CD4-positive, alpha-beta memory T cell (primary cell): ENCODE data around the gene EPN1. TPM values are rescaled to one million over a fixed set of nuclear protein-coding genes. Genes with fewer than 3 reads are reported as not detected.

Experiments
- CTCF ChIA-PET: fragments of 350-600 bp; sonication (Branson Sonifier 250); formaldehyde crosslinking; loops from one replicate; lab custom pipeline; 2021; ENCODE audit warnings: inconsistent platforms; ENCODE audit not compliant: partially characterized antibody; lab: Charles Lee
- POLR2A ChIA-PET: fragments of 350-600 bp; sonication (Branson Sonifier 250); formaldehyde crosslinking; loops from one replicate; lab custom pipeline; 2021; ENCODE audit not compliant: partially characterized antibody; lab: Charles Lee
- DNase-seq, 5 donors: peaks; one replicate each; pipeline versions ENCODE4 v3.0.0 to v3.0.0-alpha.2; 2020 to 2022; ENCODE audit warnings: mixed read lengths in 1 of 5
- H3K27ac ChIP-seq: one replicate; pipeline ENCODE4 v1.7.0; 2013; ENCODE audit warnings: low read depth, low read length
- H3K27me3 ChIP-seq: 2 replicates; pipeline ENCODE4 v1.7.0; 2013; ENCODE audit warnings: mild to moderate bottlenecking, low read length, moderate library complexity; ENCODE audit not compliant: insufficient read depth
- H3K36me3 ChIP-seq: 2 replicates; pipeline ENCODE4 v1.7.0; 2013; ENCODE audit warnings: mild to moderate bottlenecking, low read length, moderate library complexity; ENCODE audit not compliant: insufficient read depth
- H3K4me1 ChIP-seq: 2 replicates; pipeline ENCODE4 v1.7.0; 2013; ENCODE audit warnings: mild to moderate bottlenecking, low read length, moderate library complexity; ENCODE audit not compliant: insufficient read depth
- H3K4me3 ChIP-seq, 2 donors: one replicate each; pipeline ENCODE4 v1.7.0; 2013; ENCODE audit warnings: low read length in 2 of 2, mild to moderate bottlenecking in 1 of 2
- H3K9me3 ChIP-seq, 2 donors: one replicate each; pipeline ENCODE4 v1.7.0; 2013; ENCODE audit warnings: low read length in 2 of 2, control low read depth in 1 of 2; ENCODE audit not compliant: control insufficient read depth in 1 of 2
- H3K27ac Mint-ChIP-seq, 7 donors: one replicate each; pipeline ENCODE4 v1.8.0; 2020 to 2021; ENCODE audit warnings: mixed read lengths in 7 of 7, mild to moderate bottlenecking in 6 of 7, inconsistent platforms in 3 of 7, moderate library complexity in 3 of 7
- H3K27me3 Mint-ChIP-seq, 2 donors: one replicate each; pipeline ENCODE4 v1.8.0; 2020 to 2021; ENCODE audit warnings: mixed read lengths in 2 of 2
- H3K36me3 Mint-ChIP-seq, 2 donors: one replicate each; pipeline ENCODE4 v1.8.0; 2020 to 2021; ENCODE audit warnings: mixed read lengths in 2 of 2, inconsistent platforms in 1 of 2, mild to moderate bottlenecking in 1 of 2
- H3K4me1 Mint-ChIP-seq, 4 donors: one replicate each; pipeline ENCODE4 v1.8.0; 2020 to 2021; ENCODE audit warnings: mixed read lengths in 4 of 4, mild to moderate bottlenecking in 1 of 4
- H3K4me3 Mint-ChIP-seq, 8 donors: one replicate each; pipeline ENCODE4 v1.8.0; 2020 to 2021; ENCODE audit warnings: mixed read lengths in 8 of 8, mild to moderate bottlenecking in 7 of 8, moderate library complexity in 6 of 8, inconsistent platforms in 3 of 8
- H3K9me3 Mint-ChIP-seq, 8 donors: one replicate each; pipeline ENCODE4 v1.8.0; 2020 to 2021; ENCODE audit warnings: mixed read lengths in 8 of 8, mild to moderate bottlenecking in 5 of 8, inconsistent platforms in 3 of 8, moderate library complexity in 1 of 8
- intact Hi-C: fragments of 100-400 bp; cut with micrococcal nuclease; formaldehyde crosslinking; loops from one replicate; pipeline ENCODE4 v1.15.1; 2023
- polyA plus RNA-seq, 2 donors: library from polyadenylated mRNA; unstranded; fragments of 300-500 nt; fragmentation: Illumina TruSeq; gene quantifications; one replicate each; pipeline ENCODE4 v1.2.3, GENCODE V29; 2021
- total RNA-seq, 2 experiments: library from RNA; stranded (reverse); gene quantifications; one replicate each; pipeline ENCODE4 v1.2.3, GENCODE V29; 2021

Gene EPN1
- total and polyA plus RNA-seq, 4 experiments from 2014 or later, result 3.9 to 56.9 (median 34.7) TPM

- intact Hi-C loops, result no loop called here
- peak overlapping the region in 2 of 7 donors; percentile 55 to 74 for H3K27ac Mint-ChIP-seq
- no peak for DNase-seq
Measured at GRCh38 chr19:55686311-55687050, 11.5 kb downstream of the EPN1 start.

GRCh38 chr19:55687281-55688201 is 12.5 kb downstream of the EPN1 start:
- ChIA-PET CTCF (no interaction called here), POLR2A (no interaction called here)
- H3K4me1 Mint-ChIP-seq, result peaks cover 0 to 20% (median 3%) of the 10 kb centered on the region in 4 donors
- H3K27me3 Mint-ChIP-seq, result no peaks in the 10 kb centered on the region
- Histone ChIP-seq H3K27ac (no peak overlapping the region), H3K9me3 (no peaks in the 10 kb centered on the region), H3K4me3 (no peak overlapping the region), H3K36me3 (peaks cover 53% of the 10 kb centered on the region), H3K4me1 (no peaks in the 10 kb centered on the region), H3K27me3 (no peaks in the 10 kb centered on the region)
- DNase-seq, result no peak
- H3K27ac Mint-ChIP-seq, result peak overlapping the region in 3 of 7 donors; percentile 31 to 70 (median 56)
- no peak overlapping the region for H3K4me3 Mint-ChIP-seq
- intact Hi-C loops, result no loop called here
- peaks cover 3 to 55% of the 10 kb centered on the region in 2 donors for H3K36me3 Mint-ChIP-seq
- H3K9me3 Mint-ChIP-seq, result no peaks in the 10 kb centered on the region

More at GRCh38 chr19:55686311-55687050, 11.5 kb downstream of the EPN1 start:
- H3K27ac ChIP-seq, result no peak overlapping the region
- H3K9me3 ChIP-seq, result no peaks in the 10 kb centered on the region
- POLR2A ChIA-PET, result no interaction called here
- no peaks in the 10 kb centered on the region for H3K9me3 Mint-ChIP-seq
- H3K4me3 ChIP-seq, result no peak overlapping the region
- H3K27me3 ChIP-seq, result no peaks in the 10 kb centered on the region
- no peaks in the 10 kb centered on the region for H3K27me3 Mint-ChIP-seq
- H3K36me3 Mint-ChIP-seq, result peaks cover 3 to 56% of the 10 kb centered on the region in 2 donors
- no peak overlapping the region for H3K4me3 Mint-ChIP-seq
- no peaks in the 10 kb centered on the region for H3K4me1 ChIP-seq
- CTCF ChIA-PET, result no interaction called here
- peaks cover 60% of the 10 kb centered on the region for H3K36me3 ChIP-seq
- H3K4me1 Mint-ChIP-seq, result peaks cover 0 to 20% (median 4%) of the 10 kb centered on the region in 4 donors

GRCh38 chr19:55688422-55689218 is 13.6 kb downstream of the EPN1 start:
- H3K36me3 Mint-ChIP-seq, result peaks cover 7 to 58% of the 10 kb centered on the region in 2 donors
- H3K27me3 Mint-ChIP-seq, result no peaks in the 10 kb centered on the region
- H3K9me3 Mint-ChIP-seq, result no peaks in the 10 kb centered on the region
- intact Hi-C loops, result no loop called here
- no peak for DNase-seq
- Histone ChIP-seq H3K4me3 (no peak overlapping the region), H3K27ac (no peak overlapping the region), H3K4me1 (no peaks in the 10 kb centered on the region), H3K36me3 (peaks cover 58% of the 10 kb centered on the region), H3K9me3 (no peaks in the 10 kb centered on the region), H3K27me3 (no peaks in the 10 kb centered on the region)
- ChIA-PET POLR2A (no interaction called here), CTCF (no interaction called here)
- H3K4me1 Mint-ChIP-seq, result peaks cover 0 to 16% (median 1%) of the 10 kb centered on the region in 4 donors
- H3K4me3 Mint-ChIP-seq, result no peak overlapping the region
- peak overlapping the region in 1 of 7 donors; percentile 25 for H3K27ac Mint-ChIP-seq

- intact Hi-C loops, result no loop called here
- Mint-ChIP-seq H3K4me3 (no peak overlapping the region), H3K9me3 (no peaks in the 10 kb centered on the region), H3K36me3 (peaks cover 6 to 54% of the 10 kb centered on the region in 2 donors), H3K27ac (no peak overlapping the region), H3K4me1 (peaks cover 0 to 12% (median under 1%) of the 10 kb centered on the region in 4 donors), H3K27me3 (no peaks in the 10 kb centered on the region)
- H3K36me3 ChIP-seq, result peaks cover 56% of the 10 kb centered on the region
- ChIA-PET CTCF (no interaction called here), POLR2A (no interaction called here)
- H3K9me3 ChIP-seq, result no peaks in the 10 kb centered on the region
- no peak overlapping the region for H3K27ac ChIP-seq
- no peak overlapping the region for H3K4me3 ChIP-seq
- no peaks in the 10 kb centered on the region for H3K27me3 ChIP-seq
- DNase-seq, result no peak
- H3K4me1 ChIP-seq, result no peaks in the 10 kb centered on the region
Measured at GRCh38 chr19:55689411-55690108, 14.5 kb downstream of the EPN1 start.

- H3K27ac Mint-ChIP-seq, result no peak overlapping the region
- H3K4me3 Mint-ChIP-seq, result no peak overlapping the region
- Histone ChIP-seq H3K27me3 (no peaks in the 10 kb centered on the region), H3K4me3 (no peak overlapping the region), H3K4me1 (no peaks in the 10 kb centered on the region), H3K27ac (no peak overlapping the region), H3K9me3 (no peaks in the 10 kb centered on the region), H3K36me3 (peaks cover 51% of the 10 kb centered on the region)
- H3K4me1 Mint-ChIP-seq, result peaks cover 0 to 9% (median under 1%) of the 10 kb centered on the region in 4 donors
- DNase-seq, result no peak
- intact Hi-C loops, result no loop called here
- H3K36me3 Mint-ChIP-seq, result peaks cover 6 to 53% of the 10 kb centered on the region in 2 donors
- POLR2A ChIA-PET, result no interaction called here
- no peaks in the 10 kb centered on the region for H3K27me3 Mint-ChIP-seq
- CTCF ChIA-PET, result no interaction called here
- H3K9me3 Mint-ChIP-seq, result no peaks in the 10 kb centered on the region
Measured at GRCh38 chr19:55690109-55690768, 15.2 kb downstream of the EPN1 start.

- H3K36me3 ChIP-seq, result peaks cover 53% of the 10 kb centered on the region
- H3K36me3 Mint-ChIP-seq, result peaks cover 6 to 55% of the 10 kb centered on the region in 2 donors
- CTCF ChIA-PET, result no interaction called here
Measured at GRCh38 chr19:55690769-55691545, 15.9 kb downstream of the EPN1 start.

More at GRCh38 chr19:55690769-55691545, 15.9 kb downstream of the EPN1 start:
- no peaks in the 10 kb centered on the region for H3K4me1 ChIP-seq
- DNase-seq, result no peak
- H3K4me3 ChIP-seq, result no peak overlapping the region
- POLR2A ChIA-PET, result no interaction called here
- H3K27me3 ChIP-seq, result no peaks in the 10 kb centered on the region
- Mint-ChIP-seq H3K9me3 (no peaks in the 10 kb centered on the region), H3K4me3 (no peak overlapping the region), H3K27me3 (no peaks in the 10 kb centered on the region), H3K27ac (peak overlapping the region in 1 of 7 donors; percentile 41), H3K4me1 (peaks cover 0 to 9% (median under 1%) of the 10 kb centered on the region in 4 donors)
- H3K9me3 ChIP-seq, result no peaks in the 10 kb centered on the region
- H3K27ac ChIP-seq, result no peak overlapping the region
- intact Hi-C loops, result no loop called here
